Stimulated activated CD4-positive, alpha-beta T cell treated with anti-CD3 and anti-CD28 coated beads, Interleukin-1b, Interleukin-23, amount 100 ng/mL, for 24 hours (primary cell): ENCODE results near the gene REXO2.

ENCODE experiments used
- DNase-seq, 4 experiments: peaks; one replicate each; pipeline ENCODE4 v3.0.0-alpha.2; 2020; ENCODE audit warnings: low read depth in 4 of 4, low spot score in 1 of 4

The REXO2 gene

GRCh38 chr11:114440971-114441763, 1.9 kb downstream of the REXO2 start:
- DNase-seq = no peak

GRCh38 chr11:114441921-114442320, 2.7 kb downstream of the REXO2 start:
- DNase-seq = no peak

GRCh38 chr11:114442536-114442935, 3.3 kb downstream of the REXO2 start:
- no peak for DNase-seq

GRCh38 chr11:114447444-114447843, 8.2 kb downstream of the REXO2 start:
- no peak for DNase-seq

- DNase-seq = no peak
These were observed 8.6 kb downstream of the REXO2 start for GRCh38 chr11:114447892-114448291.

GRCh38 chr11:114448749-114449482, 9.6 kb downstream of the REXO2 start:
- no peak for DNase-seq

GRCh38 chr11:114449845-114450244, 10.6 kb downstream of the REXO2 start:
- DNase-seq = no peak

- DNase-seq = no peak
These were observed 13.1 kb downstream of the REXO2 start for GRCh38 chr11:114452399-114452798.

GRCh38 chr11:114463999-114464398, 24.7 kb downstream of the REXO2 start:
- no peak for DNase-seq

- no peak for DNase-seq
These were observed 27.5 kb downstream of the REXO2 start for GRCh38 chr11:114466742-114467141.

- DNase-seq = no peak
These were observed 33.4 kb downstream of the REXO2 start for GRCh38 chr11:114472661-114473060.

- DNase-seq = no peak
These were observed 38.7 kb downstream of the REXO2 start for GRCh38 chr11:114478001-114478410.

- no peak for DNase-seq
These were observed 39.5 kb downstream of the REXO2 start for GRCh38 chr11:114478768-114479167.

- DNase-seq = no peak
These were observed 40.1 kb downstream of the REXO2 start for GRCh38 chr11:114479331-114479730.

- no peak for DNase-seq
These were observed 42.8 kb downstream of the REXO2 start for GRCh38 chr11:114482114-114482513.

GRCh38 chr11:114483929-114484328, 44.7 kb downstream of the REXO2 start:
- DNase-seq = no peak

- no peak for DNase-seq
These were observed 57.6 kb downstream of the REXO2 start for GRCh38 chr11:114496915-114497314.

GRCh38 chr11:114499756-114500155, 60.5 kb downstream of the REXO2 start:
- no peak for DNase-seq
